Keratinocyte (primary cell): ENCODE measurements around the gene FAM227A. TPM values are rescaled to one million over a fixed set of nuclear protein-coding genes. Genes with fewer than 3 reads are reported as not detected.

Source experiments
- DNase-seq: peaks from one replicate; pipeline ENCODE4 v3.0.0-alpha.2; 2011; ENCODE audit warnings: low read depth, missing footprints, low spot score
- FAIRE-seq: peaks from 2 replicates; lab custom pipeline; 2011; peaks lifted over from hg19 to GRCh38; lab: Jason Lieb, UNC
- H2AFZ ChIP-seq: 2 replicates; pipeline ENCODE4 v1.6.0; 2012; ENCODE audit warnings: low read length, control low read depth, inconsistent platforms; ENCODE audit not compliant: control insufficient read depth
- H3K27ac ChIP-seq: 2 replicates; pipeline ENCODE4 v1.5.1; 2011; ENCODE audit warnings: low read length; ENCODE audit not compliant: control insufficient read depth, insufficient read depth
- H3K27me3 ChIP-seq: 3 replicates; pipeline ENCODE4 v1.6.0; 2011; ENCODE audit warnings: low read length; ENCODE audit not compliant: control insufficient read depth, insufficient read depth; ENCODE audit errors: extremely low read depth
- H3K36me3 ChIP-seq, 2 experiments: 2 replicates in 1 of 2; 3 replicates in 1 of 2; pipeline ENCODE4 v1.5.1; 2011; ENCODE audit warnings: low read length in 2 of 2, mild to moderate bottlenecking in 1 of 2; ENCODE audit not compliant: control insufficient read depth in 2 of 2, insufficient read depth in 2 of 2; ENCODE audit errors: extremely low read depth in 1 of 2
- H3K4me1 ChIP-seq: 3 replicates; pipeline ENCODE4 v1.5.1; 2011; ENCODE audit warnings: low read length; ENCODE audit not compliant: control insufficient read depth, insufficient read depth; ENCODE audit errors: extremely low read depth
- H3K4me2 ChIP-seq: 3 replicates; pipeline ENCODE4 v1.6.0; 2011; ENCODE audit warnings: low read depth, low read length; ENCODE audit not compliant: control insufficient read depth, insufficient read depth; ENCODE audit errors: extremely low read depth
- H3K4me3 ChIP-seq, 3 experiments: fragments of 200-600 bp in 1 of 3; sonication (generic) in 1 of 3; 2 replicates in 2 of 3; 3 replicates in 1 of 3; pipeline ENCODE4 v1.5.1; 2011 to 2016; ENCODE audit warnings: low read length in 3 of 3, mild to moderate bottlenecking in 3 of 3, control low read depth in 2 of 3, inconsistent platforms in 1 of 3, low read depth in 1 of 3, mixed read lengths in 1 of 3, mixed run types in 1 of 3, moderate library complexity in 1 of 3; ENCODE audit not compliant: control insufficient read depth in 2 of 3, insufficient read depth in 2 of 3; ENCODE audit errors: extremely low read depth in 1 of 3
- H3K79me2 ChIP-seq: 2 replicates; pipeline ENCODE4 v1.6.0; 2012; ENCODE audit warnings: low read length; ENCODE audit not compliant: control insufficient read depth, insufficient read depth
- H3K9ac ChIP-seq: 3 replicates; pipeline ENCODE4 v1.6.0; 2011; ENCODE audit warnings: low read length; ENCODE audit not compliant: control insufficient read depth, insufficient read depth; ENCODE audit errors: extremely low read depth
- H3K9me1 ChIP-seq: 3 replicates; pipeline ENCODE4 v1.6.0; 2011; ENCODE audit warnings: low read length; ENCODE audit not compliant: control insufficient read depth, insufficient read depth; ENCODE audit errors: extremely low read depth
- H3K9me3 ChIP-seq: 2 replicates; pipeline ENCODE4 v1.5.1; 2012; ENCODE audit warnings: low read depth, low read length; ENCODE audit not compliant: control insufficient read depth
- H4K20me1 ChIP-seq: 3 replicates; pipeline ENCODE4 v1.6.0; 2011; ENCODE audit warnings: low read length; ENCODE audit not compliant: control insufficient read depth, insufficient read depth; ENCODE audit errors: extremely low read depth
- EZH2 ChIP-seq: IDR thresholded peaks from one replicate; pipeline ENCODE4 v1.6.1; 2012; ENCODE audit warnings: inconsistent platforms, mild to moderate bottlenecking, low read length, moderate library complexity
- dilution Hi-C: fragments of 300-500 bp; cut with MboI; formaldehyde crosslinking; loops from one replicate; pipeline ENCODE4 v1.7.0; 2020; ENCODE audit warnings: low sequenced_read_pairs; ENCODE audit not compliant: extremely low pct_ligation_motif_present
- polyA plus RNA-seq, 5 experiments: library from polyadenylated mRNA; depleted of rRNA in 3 of 5; stranded (reverse) in 3 of 5; stranded (forward) in 1 of 5; unstranded in 1 of 5; fragments of >200 nt; gene quantifications; 1 replicate in 1 of 5; 2 replicates in 3 of 5; 3 replicates in 1 of 5; pipeline versions ENCODE4 v1.2.1 to v1.2.3, GENCODE V29; 2011 to 2012; ENCODE audit warnings: missing spikeins in 2 of 5, low read depth in 1 of 5, low replicate concordance in 1 of 5
- TF ChIP-seq, protein P1 (sequence below), 3 experiments: IDR thresholded peaks in 1 of 3; conservative IDR thresholded peaks in 1 of 3; optimal IDR thresholded peaks in 1 of 3; 2 replicates in 2 of 3; 3 replicates in 1 of 3; pipeline versions ENCODE3 to v1.5.1; 2011; ENCODE audit warnings: low read length in 3 of 3, mild to moderate bottlenecking in 3 of 3, moderate library complexity in 2 of 3, control low read depth in 1 of 3, inconsistent platforms in 1 of 3; ENCODE audit not compliant: insufficient read depth in 2 of 3; ENCODE audit errors: extremely low read depth in 1 of 3

The FAM227A gene
- polyA plus RNA-seq, 1 donor (not counting 4 experiments of a cell fraction or from before 2014, with no cell fraction given) = 1.1 TPM

DNA sequence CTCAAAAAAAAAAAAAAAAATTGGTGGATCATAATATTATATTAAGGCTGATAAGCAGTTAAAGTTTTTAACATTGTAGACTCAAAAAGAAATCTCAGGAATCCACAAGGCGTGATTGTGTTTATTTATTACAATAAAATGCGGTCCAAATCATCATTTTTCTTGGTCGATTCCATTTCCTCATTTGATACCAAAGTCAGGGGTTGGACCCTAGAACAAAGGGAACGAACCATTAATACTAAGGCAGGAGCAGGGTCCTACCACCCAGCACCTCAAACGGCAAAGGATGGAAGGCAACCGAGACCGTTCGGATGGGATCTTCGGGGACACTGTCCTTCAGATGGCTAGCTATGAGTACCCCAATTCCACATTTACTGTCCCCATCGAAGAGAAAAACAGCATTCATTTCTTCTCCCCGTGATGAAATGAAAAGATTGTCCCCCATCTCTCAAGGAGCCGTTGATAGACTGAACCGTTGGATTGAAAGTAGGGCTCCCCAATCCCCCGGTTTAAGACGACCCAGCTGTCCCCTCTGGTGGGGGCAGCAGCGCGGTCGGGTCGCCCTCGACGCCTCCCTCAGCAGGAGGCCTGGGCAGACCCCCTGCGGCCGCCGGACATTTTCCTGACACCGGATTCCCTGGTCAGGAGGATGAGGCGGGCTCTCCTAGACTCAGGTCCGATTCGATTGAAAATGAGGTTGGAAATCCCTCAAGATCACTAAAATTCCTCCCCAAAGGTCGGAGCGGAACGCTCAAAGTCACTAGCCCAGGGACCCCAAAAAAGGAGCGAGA lies 86.8 kb downstream of the FAM227A start:
- Histone ChIP-seq H3K27me3 (no peaks in the 10 kb centered on the region), H2AFZ (peak overlapping the region; percentile 85), H3K9me1 (no peaks in the 10 kb centered on the region), H3K27ac (peak overlapping the region; percentile 52), H3K4me3 (peak overlapping the region; percentile 46 to 78 (median 60)), H3K4me1 (peaks cover 7% of the 10 kb centered on the region), H3K79me2 (no peaks in the 10 kb centered on the region), H3K36me3 (no peaks in the 10 kb centered on the region), H3K4me2 (peak overlapping the region; percentile 90), H3K9ac (peak overlapping the region; percentile 73), H4K20me1 (no peaks in the 10 kb centered on the region), H3K9me3 (no peaks in the 10 kb centered on the region)
- DNase-seq = no peak
- FAIRE-seq = peak; percentile 49
- TF ChIP-seq, protein P1, sequence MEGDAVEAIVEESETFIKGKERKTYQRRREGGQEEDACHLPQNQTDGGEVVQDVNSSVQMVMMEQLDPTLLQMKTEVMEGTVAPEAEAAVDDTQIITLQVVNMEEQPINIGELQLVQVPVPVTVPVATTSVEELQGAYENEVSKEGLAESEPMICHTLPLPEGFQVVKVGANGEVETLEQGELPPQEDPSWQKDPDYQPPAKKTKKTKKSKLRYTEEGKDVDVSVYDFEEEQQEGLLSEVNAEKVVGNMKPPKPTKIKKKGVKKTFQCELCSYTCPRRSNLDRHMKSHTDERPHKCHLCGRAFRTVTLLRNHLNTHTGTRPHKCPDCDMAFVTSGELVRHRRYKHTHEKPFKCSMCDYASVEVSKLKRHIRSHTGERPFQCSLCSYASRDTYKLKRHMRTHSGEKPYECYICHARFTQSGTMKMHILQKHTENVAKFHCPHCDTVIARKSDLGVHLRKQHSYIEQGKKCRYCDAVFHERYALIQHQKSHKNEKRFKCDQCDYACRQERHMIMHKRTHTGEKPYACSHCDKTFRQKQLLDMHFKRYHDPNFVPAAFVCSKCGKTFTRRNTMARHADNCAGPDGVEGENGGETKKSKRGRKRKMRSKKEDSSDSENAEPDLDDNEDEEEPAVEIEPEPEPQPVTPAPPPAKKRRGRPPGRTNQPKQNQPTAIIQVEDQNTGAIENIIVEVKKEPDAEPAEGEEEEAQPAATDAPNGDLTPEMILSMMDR (optimal IDR thresholded peaks at IDR 0.05 in 1 of 3, IDR thresholded peaks at IDR 0.05 in 1 of 3, conservative IDR thresholded peaks at IDR 0.05 in 1 of 3; ENCODE audit: extremely low read depth in 1 of 3, insufficient read depth in 2 of 3, low read length in 3 of 3) = no peak
- TF ChIP-seq EZH2 = no peak
- dilution Hi-C loops = no loop called here

DNA sequence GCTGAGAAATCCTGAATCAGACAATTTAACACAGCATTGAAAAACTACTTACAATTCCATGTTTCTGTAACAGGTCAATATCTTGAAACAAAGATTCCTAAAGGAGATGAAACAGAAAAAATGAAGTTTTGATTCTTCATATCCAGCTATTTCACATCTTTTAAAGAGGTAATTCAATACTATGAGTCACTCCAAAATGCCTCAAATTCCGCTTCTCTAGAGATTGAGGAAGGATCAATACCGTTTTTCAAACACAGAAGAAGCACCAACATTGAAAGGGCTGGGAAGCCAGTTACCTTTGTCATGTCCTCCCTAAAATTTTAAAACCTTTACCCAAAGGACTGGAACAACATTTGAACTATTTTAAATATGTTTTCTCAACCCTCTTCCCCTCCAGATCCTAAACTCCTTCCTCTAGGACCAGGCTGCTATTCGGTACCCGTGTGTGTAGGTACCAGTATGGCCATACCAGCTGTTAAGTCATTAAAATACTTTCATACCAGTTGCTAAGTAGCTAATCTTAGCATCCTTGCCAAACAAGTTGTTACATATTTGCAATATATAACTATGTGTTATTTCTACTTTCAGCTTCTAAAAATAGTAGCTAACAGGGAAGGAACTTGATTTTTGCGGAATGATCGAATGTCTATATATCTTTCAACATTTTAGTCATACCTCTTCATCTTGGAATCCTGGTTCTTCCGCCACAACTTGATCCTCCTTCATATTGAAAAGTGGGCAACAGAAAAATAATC lies 88.5 kb downstream of the FAM227A start:
- H3K9me1 ChIP-seq = no peaks in the 10 kb centered on the region
- peaks cover 7% of the 10 kb centered on the region for H3K4me1 ChIP-seq
- H2AFZ ChIP-seq = no peak overlapping the region
- no peaks in the 10 kb centered on the region for H3K79me2 ChIP-seq
- DNase-seq (no peak), FAIRE-seq (no peak)
- no peaks in the 10 kb centered on the region for H3K9me3 ChIP-seq
- no peaks in the 10 kb centered on the region for H3K27me3 ChIP-seq
- no peak overlapping the region for H3K27ac ChIP-seq
- dilution Hi-C loops = no loop called here
- no peak overlapping the region for H3K4me2 ChIP-seq
- H3K36me3 ChIP-seq = no peaks in the 10 kb centered on the region
- H3K9ac ChIP-seq = no peak overlapping the region
- H4K20me1 ChIP-seq = no peaks in the 10 kb centered on the region
- H3K4me3 ChIP-seq = no peak overlapping the region
- no peak for TF ChIP-seq EZH2
- TF ChIP-seq, protein P1 (optimal IDR thresholded peaks at IDR 0.05 in 1 of 3, IDR thresholded peaks at IDR 0.05 in 1 of 3, conservative IDR thresholded peaks at IDR 0.05 in 1 of 3; ENCODE audit: extremely low read depth in 1 of 3, insufficient read depth in 2 of 3, low read length in 3 of 3) = no peak
